Vagina (tissue), 2 donors: ENCODE results near the gene SYT1.

Source experiments
- POLR2A ChIP-seq, 2 donors: fragments of 450-650 bp; IDR thresholded peaks; one replicate each; pipeline ENCODE4 v1.6.1; 2017; ENCODE audit warnings: antibody characterized with exemption in 2 of 2, mild to moderate bottlenecking in 2 of 2, moderate library complexity in 2 of 2
- POLR2AphosphoS5 ChIP-seq, 2 donors: sonication (generic); formaldehyde crosslinking; IDR thresholded peaks; one replicate each; pipeline ENCODE4 v1.9.0; 2017; ENCODE audit warnings: antibody characterized with exemption in 2 of 2, mild to moderate bottlenecking in 2 of 2, low read depth in 1 of 2; ENCODE audit not compliant: insufficient read depth in 1 of 2
- TF ChIP-seq, protein P1 (sequence below), 3 experiments: fragments of 450-650 bp in 2 of 3; fragments of 200-600 bp in 1 of 3; sonication (generic) in 1 of 3; IDR thresholded peaks; one replicate each; pipeline ENCODE4 v1.5.1; 2017 to 2019; ENCODE audit warnings: antibody characterized with exemption in 3 of 3, mild to moderate bottlenecking in 2 of 3, moderate library complexity in 2 of 3

DNA sequence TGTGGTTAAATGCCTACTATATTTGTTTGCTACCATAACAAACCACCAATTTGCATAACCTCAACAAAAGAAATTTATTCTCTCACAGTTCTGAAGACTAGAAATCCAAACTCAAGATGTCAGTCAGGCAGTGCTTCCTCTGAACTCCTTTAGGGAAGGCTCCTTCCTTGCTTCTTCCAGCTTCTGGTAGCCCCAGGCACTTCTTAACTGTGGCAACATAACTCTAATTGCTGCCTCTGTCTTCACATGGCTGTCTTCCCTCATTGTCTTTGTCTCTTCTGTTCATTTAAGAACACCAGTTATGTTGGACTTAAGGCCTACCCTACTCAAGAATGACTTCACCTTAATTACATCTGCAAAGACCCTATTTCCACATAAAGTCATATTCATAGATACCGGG lies 206.9 kb downstream of the SYT1 start:
- no peak for TF ChIP-seq POLR2AphosphoS5 (IDR thresholded peaks at IDR 0.05; ENCODE audit: insufficient read depth in 1 of 2, low read depth in 1 of 2)
- no peak for TF ChIP-seq POLR2A (IDR thresholded peaks at IDR 0.05)
- TF ChIP-seq, protein P1, sequence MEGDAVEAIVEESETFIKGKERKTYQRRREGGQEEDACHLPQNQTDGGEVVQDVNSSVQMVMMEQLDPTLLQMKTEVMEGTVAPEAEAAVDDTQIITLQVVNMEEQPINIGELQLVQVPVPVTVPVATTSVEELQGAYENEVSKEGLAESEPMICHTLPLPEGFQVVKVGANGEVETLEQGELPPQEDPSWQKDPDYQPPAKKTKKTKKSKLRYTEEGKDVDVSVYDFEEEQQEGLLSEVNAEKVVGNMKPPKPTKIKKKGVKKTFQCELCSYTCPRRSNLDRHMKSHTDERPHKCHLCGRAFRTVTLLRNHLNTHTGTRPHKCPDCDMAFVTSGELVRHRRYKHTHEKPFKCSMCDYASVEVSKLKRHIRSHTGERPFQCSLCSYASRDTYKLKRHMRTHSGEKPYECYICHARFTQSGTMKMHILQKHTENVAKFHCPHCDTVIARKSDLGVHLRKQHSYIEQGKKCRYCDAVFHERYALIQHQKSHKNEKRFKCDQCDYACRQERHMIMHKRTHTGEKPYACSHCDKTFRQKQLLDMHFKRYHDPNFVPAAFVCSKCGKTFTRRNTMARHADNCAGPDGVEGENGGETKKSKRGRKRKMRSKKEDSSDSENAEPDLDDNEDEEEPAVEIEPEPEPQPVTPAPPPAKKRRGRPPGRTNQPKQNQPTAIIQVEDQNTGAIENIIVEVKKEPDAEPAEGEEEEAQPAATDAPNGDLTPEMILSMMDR (IDR thresholded peaks at IDR 0.05): no peak
